ENCODE data around the gene COL20A1. TPM values are rescaled to one million over a fixed set of nuclear protein-coding genes. Genes with fewer than 3 reads are reported as not detected.
A peak's percentile ranks its signal among the peaks of the same experiment; 100 is the strongest.

Gene COL20A1
- total RNA-seq, 1 donor from 2014 or later, result not detected

- Histone ChIP-seq H3K9me3 (no peaks in the 10 kb centered on the region), H3K36me3 (no peaks in the 10 kb centered on the region), H3K4me1 (no peaks in the 10 kb centered on the region), H3K4me3 (no peak overlapping the region), H3K27me3 (peaks cover 64% of the 10 kb centered on the region), H3K27ac (no peak overlapping the region)
- DNase-seq (no peak), ATAC-seq (peak; percentile 24)
- no peak for TF ChIP-seq CTCF (IDR thresholded peaks at IDR 0.05)
- intact Hi-C loops (cut with DNase I), result no loop called here
Measured at GRCh38 chr20:63262836-63263235, 30.1 kb upstream of the COL20A1 start.

GRCh38 chr20:63264000-63264399 lies 29.0 kb upstream of the COL20A1 start:
- Histone ChIP-seq H3K9me3 (no peaks in the 10 kb centered on the region), H3K27me3 (peaks cover 54% of the 10 kb centered on the region), H3K27ac (no peak overlapping the region), H3K4me3 (no peak overlapping the region), H3K4me1 (no peaks in the 10 kb centered on the region), H3K36me3 (no peaks in the 10 kb centered on the region)
- no peak for DNase-seq
- intact Hi-C loops (cut with DNase I), result no loop called here
- ATAC-seq, result no peak
- TF ChIP-seq CTCF (IDR thresholded peaks at IDR 0.05), result no peak

- ATAC-seq, result no peak
- Histone ChIP-seq H3K9me3 (no peaks in the 10 kb centered on the region), H3K27me3 (peaks cover 49% of the 10 kb centered on the region), H3K4me1 (no peaks in the 10 kb centered on the region), H3K36me3 (no peaks in the 10 kb centered on the region), H3K4me3 (no peak overlapping the region), H3K27ac (no peak overlapping the region)
- intact Hi-C loops (cut with DNase I), result no loop called here
- no peak for TF ChIP-seq CTCF (IDR thresholded peaks at IDR 0.05)
- DNase-seq, result no peak
Measured at GRCh38 chr20:63264519-63264918, 28.5 kb upstream of the COL20A1 start.

- Histone ChIP-seq H3K27ac (no peak overlapping the region), H3K36me3 (no peaks in the 10 kb centered on the region), H3K27me3 (peaks cover 36% of the 10 kb centered on the region), H3K4me3 (no peak overlapping the region), H3K4me1 (no peaks in the 10 kb centered on the region), H3K9me3 (no peaks in the 10 kb centered on the region)
- no peak for TF ChIP-seq CTCF (IDR thresholded peaks at IDR 0.05)
- ATAC-seq, result no peak
- no peak for DNase-seq
- intact Hi-C loops (cut with DNase I), result no loop called here
Measured at GRCh38 chr20:63265891-63266515, 27.0 kb upstream of the COL20A1 start.

- Histone ChIP-seq H3K4me3 (no peak overlapping the region), H3K27me3 (peaks cover 24% of the 10 kb centered on the region), H3K9me3 (no peaks in the 10 kb centered on the region), H3K4me1 (no peaks in the 10 kb centered on the region), H3K27ac (no peak overlapping the region), H3K36me3 (no peaks in the 10 kb centered on the region)
- intact Hi-C loops (cut with DNase I), result no loop called here
- ATAC-seq (no peak), DNase-seq (no peak)
- no peak for TF ChIP-seq CTCF (IDR thresholded peaks at IDR 0.05)
Measured at GRCh38 chr20:63267691-63268090, 25.3 kb upstream of the COL20A1 start.

- no peak overlapping the region for H3K27ac ChIP-seq
- H3K9me3 ChIP-seq, result no peaks in the 10 kb centered on the region
- intact Hi-C loops (cut with DNase I), result no loop called here
- DNase-seq (no peak), ATAC-seq (no peak)
- H3K27me3 ChIP-seq, result peaks cover 21% of the 10 kb centered on the region
- H3K4me3 ChIP-seq, result no peak overlapping the region
- H3K36me3 ChIP-seq, result no peaks in the 10 kb centered on the region
- no peaks in the 10 kb centered on the region for H3K4me1 ChIP-seq
- no peak for TF ChIP-seq CTCF (IDR thresholded peaks at IDR 0.05)
Measured at GRCh38 chr20:63268256-63268655, 24.7 kb upstream of the COL20A1 start.
